ENCODE data around the gene SIX4. TPM values are rescaled to one million over a fixed set of nuclear protein-coding genes. Genes with fewer than 3 reads are reported as not detected.

The SIX4 gene
- total RNA-seq, 6 experiments from 2014 or later, result 0.04 to 0.43 (median 0.23) TPM; not detected in 1

- H3K27me3 ChIP-seq, result no peaks in the 10 kb centered on the region
- ATAC-seq, result no peak
- H3K9me3 ChIP-seq, result no peaks in the 10 kb centered on the region
- intact Hi-C loops (cut with DNase I), result no loop called here
- no peak overlapping the region for H3K27ac ChIP-seq
- no peak overlapping the region for H3K4me3 ChIP-seq
- no peak for TF ChIP-seq CTCF (IDR thresholded peaks at IDR 0.05)
- no peak for TF ChIP-seq POLR2A (IDR thresholded peaks at IDR 0.05)
- H3K4me1 ChIP-seq, result peaks cover 0 to 2% (median 0%) of the 10 kb centered on the region in 4 donors
- WGBS (ENCODE audit: insufficient coverage, low coverage, low lambda C conversion rate, missing lambda C conversion rate), result 43% methylated on average over 1 of the region's 1 CpG
- DNase-seq, result no peak
- H3K36me3 ChIP-seq, result no peaks in the 10 kb centered on the region
Observed at GRCh38 chr14:60661721-60662120, 62.4 kb downstream of the SIX4 start.

Other genes with a start within 250 kb of the SIX4 start
- gene C14orf39, start 238.3 kb downstream of the SIX4 start, total RNA-seq, result not detected
- not detected for gene SIX6, start 215.2 kb downstream of the SIX4 start, total RNA-seq
- gene SIX1, start 74.9 kb downstream of the SIX4 start, total RNA-seq, result not detected
- gene MNAT1, start 10.4 kb upstream of the SIX4 start, total RNA-seq, result 10 to 100 TPM; 10.5 to 15.2 (median 12.3) TPM